HEK293T (cell line): Measurements from ENCODE around the gene PSMB7.

ENCODE experiments used
- CTCF ChIA-PET: fragments of 350-600 bp; formaldehyde crosslinking; extraction: SDS; loops from one replicate; lab custom pipeline; 2021; ENCODE audit warnings: antibody characterized with exemption, inconsistent platforms; lab: Yijun Ruan, JAX
- POLR2A ChIA-PET: fragments of 350-600 bp; formaldehyde crosslinking; extraction: SDS; loops from one replicate; lab custom pipeline; 2020; ENCODE audit warnings: antibody characterized with exemption, inconsistent platforms; lab: Yijun Ruan, JAX
- DNase-seq: peaks from one replicate; pipeline ENCODE4 v3.0.0; 2012; ENCODE audit warnings: mixed read lengths; ENCODE audit errors: extremely low spot score
- ARNT ChIP-seq: fragments of 450-650 bp; IDR thresholded peaks from 2 replicates; pipeline ENCODE4 v1.6.1; 2017; ENCODE audit warnings: mild to moderate bottlenecking
- BHLHE40 ChIP-seq: fragments of 450-650 bp; IDR thresholded peaks from 2 replicates; pipeline ENCODE4 v1.6.1; 2016; ENCODE audit warnings: mild to moderate bottlenecking, moderate library complexity, borderline replicate concordance
- CTBP1 ChIP-seq: fragments of 450-650 bp; IDR thresholded peaks from 2 replicates; pipeline ENCODE4 v1.6.1; 2016; ENCODE audit warnings: borderline replicate concordance
- ELF4 ChIP-seq: fragments of 450-650 bp; IDR thresholded peaks from 2 replicates; pipeline ENCODE4 v1.6.1; 2017; ENCODE audit warnings: antibody characterized with exemption
- FOXA1 ChIP-seq: fragments of 450-650 bp; IDR thresholded peaks from 2 replicates; pipeline ENCODE4 v1.6.1; 2016; ENCODE audit warnings: mild to moderate bottlenecking
- FOXK2 ChIP-seq: fragments of 450-650 bp; IDR thresholded peaks from 2 replicates; pipeline ENCODE4 v1.6.1; 2016; ENCODE audit warnings: mild to moderate bottlenecking
- FOXM1 ChIP-seq: fragments of 450-650 bp; IDR thresholded peaks from 2 replicates; pipeline ENCODE4 v1.6.1; 2017; ENCODE audit warnings: mild to moderate bottlenecking, borderline replicate concordance
- HDGF ChIP-seq: fragments of 450-650 bp; IDR thresholded peaks from 2 replicates; pipeline ENCODE4 v1.6.1; 2017; ENCODE audit warnings: antibody characterized with exemption, borderline replicate concordance
- L3MBTL2 ChIP-seq: fragments of 450-650 bp; conservative IDR thresholded peaks from 2 replicates; pipeline ENCODE4 v1.6.1; 2016; ENCODE audit warnings: mild to moderate bottlenecking
- LEF1 ChIP-seq: fragments of 450-650 bp; IDR thresholded peaks from 2 replicates; pipeline ENCODE4 v1.6.1; 2017; ENCODE audit warnings: mild to moderate bottlenecking, borderline replicate concordance
- NFRKB ChIP-seq: fragments of 450-650 bp; IDR thresholded peaks from 2 replicates; pipeline ENCODE4 v1.6.1; 2016; ENCODE audit warnings: mild to moderate bottlenecking, moderate library complexity
- PKNOX1 ChIP-seq: fragments of 450-650 bp; IDR thresholded peaks from 2 replicates; pipeline ENCODE4 v1.6.1; 2016
- SP1 ChIP-seq: fragments of 450-650 bp; IDR thresholded peaks from 2 replicates; pipeline ENCODE4 v1.6.1; 2017
- SUZ12 ChIP-seq: fragments of 450-650 bp; IDR thresholded peaks from 2 replicates; pipeline ENCODE4 v1.6.1; 2016; ENCODE audit warnings: mild to moderate bottlenecking
- TARDBP ChIP-seq: fragments of 450-650 bp; IDR thresholded peaks from 2 replicates; pipeline ENCODE4 v1.6.1; 2016
- ZNF384 ChIP-seq: fragments of 450-650 bp; IDR thresholded peaks from 2 replicates; pipeline ENCODE4 v1.6.1; 2016

PSMB7 gene

GRCh38 chr9:124390794-124391658 lies 24.2 kb downstream of the PSMB7 start:
- CTCF ChIA-PET: interaction anchor here (0.9 to 1.4 kb wide), 3 partner anchors 16 to 264 kb away, joined by 3 to 7 read pairs (median 4); no protein-coding TSS in a partner anchor
- POLR2A ChIA-PET: no interaction called here
- TF ChIP-seq CTBP1 (no peak), PKNOX1 (peak; percentile 78), L3MBTL2 (no peak)
- DNase-seq: no peak

GRCh38 chr9:124389146-124389939 lies 25.9 kb downstream of the PSMB7 start:
- ChIA-PET POLR2A (no interaction called here), CTCF (interaction anchor here (0.6 to 1.0 kb wide), 2 partner anchors 12 to 21 kb away, joined by 3 to 5 read pairs; no protein-coding TSS in a partner anchor)
- no peak for DNase-seq
- TF ChIP-seq NFRKB (no peak), TARDBP (no peak), L3MBTL2 (no peak), ZNF384 (no peak), ELF4 (no peak)

GRCh38 chr9:124388275-124389048 lies 26.8 kb downstream of the PSMB7 start:
- no peak for DNase-seq
- POLR2A ChIA-PET: no interaction called here
- CTCF ChIA-PET: interaction anchor here (0.5 to 1.0 kb wide), 2 partner anchors 18 to 22 kb away, joined by 3 to 9 read pairs; no protein-coding TSS in a partner anchor
- TF ChIP-seq FOXM1: no peak
- TF ChIP-seq CTBP1: no peak
- no peak for TF ChIP-seq ELF4
- TF ChIP-seq FOXA1: no peak
- no peak for TF ChIP-seq L3MBTL2
- no peak for TF ChIP-seq ARNT
- TF ChIP-seq PKNOX1: no peak
- no peak for TF ChIP-seq SP1
- no peak for TF ChIP-seq BHLHE40
- TF ChIP-seq LEF1: no peak
- TF ChIP-seq SUZ12: no peak
- TF ChIP-seq ZNF384: no peak
- no peak for TF ChIP-seq NFRKB
- no peak for TF ChIP-seq FOXK2
- no peak for TF ChIP-seq TARDBP
- no peak for TF ChIP-seq HDGF

- TF ChIP-seq L3MBTL2 (no peak), LEF1 (no peak), TARDBP (no peak), BHLHE40 (no peak), HDGF (no peak), FOXA1 (no peak), CTBP1 (no peak), ZNF384 (no peak)
- DNase-seq: no peak
- CTCF ChIA-PET: interaction anchor here (1.0 kb wide), 1 partner anchor 33 kb away, joined by 3 read pairs; no protein-coding TSS in a partner anchor
- POLR2A ChIA-PET: no interaction called here
Observed at GRCh38 chr9:124386201-124386600, 29.0 kb downstream of the PSMB7 start.

GRCh38 chr9:124385623-124386022 lies 29.6 kb downstream of the PSMB7 start:
- ChIA-PET CTCF (no interaction called here), POLR2A (no interaction called here)
- TF ChIP-seq PKNOX1 (no peak), TARDBP (no peak), HDGF (no peak), SP1 (no peak), FOXK2 (no peak), ARNT (no peak), ZNF384 (no peak), L3MBTL2 (no peak), LEF1 (no peak), FOXM1 (no peak), SUZ12 (no peak), CTBP1 (no peak), ELF4 (no peak), NFRKB (no peak), BHLHE40 (no peak), FOXA1 (no peak)
- DNase-seq: no peak
